ENCODE measurements around the gene PLD6.
"Not testable (repeated sequence)": the region's sequence is repeated elsewhere in the genome, so short reads cannot be mapped to it uniquely, and the experiment has no call there.

PLD6 gene

GRCh38 chr17:17204041-17204591 lies 2.0 kb downstream of the PLD6 start:
- in situ Hi-C loops (cut with MboI; ENCODE audit: low pct_unique_long_range_greater_than_20kb, low sequenced_read_pairs) = no loop called here
- DNase-seq = no peak

DNA sequence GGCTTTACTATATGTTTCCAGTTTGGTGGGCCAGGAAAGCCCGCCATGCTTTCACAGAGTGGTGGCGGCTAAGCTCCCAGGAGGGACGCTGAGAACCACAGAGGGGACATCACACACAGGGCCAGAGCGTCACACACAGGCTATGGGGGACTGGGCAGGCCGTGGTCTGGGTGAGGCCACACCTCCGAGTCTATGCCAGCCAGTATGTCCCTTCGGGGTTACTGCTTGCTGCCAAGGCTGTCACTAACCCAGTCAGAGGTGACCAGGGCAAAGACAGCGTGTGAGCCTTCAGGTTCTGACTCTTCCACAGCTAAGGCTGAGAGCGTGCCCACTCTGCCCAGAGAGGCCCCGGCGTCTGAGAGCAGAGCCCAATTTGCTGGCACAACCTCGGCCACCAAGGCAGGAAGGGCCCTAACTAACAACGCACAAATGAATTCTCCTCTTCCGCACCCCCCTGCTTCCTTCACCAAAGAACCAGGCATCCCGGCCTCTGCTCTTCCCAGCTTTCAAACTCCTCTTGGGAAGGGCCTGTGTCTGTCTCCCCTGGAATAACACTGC lies 2.9 kb downstream of the PLD6 start:
- in situ Hi-C loops (cut with MboI; ENCODE audit: low pct_unique_long_range_greater_than_20kb, low sequenced_read_pairs) = no loop called here
- no peak for DNase-seq

DNA sequence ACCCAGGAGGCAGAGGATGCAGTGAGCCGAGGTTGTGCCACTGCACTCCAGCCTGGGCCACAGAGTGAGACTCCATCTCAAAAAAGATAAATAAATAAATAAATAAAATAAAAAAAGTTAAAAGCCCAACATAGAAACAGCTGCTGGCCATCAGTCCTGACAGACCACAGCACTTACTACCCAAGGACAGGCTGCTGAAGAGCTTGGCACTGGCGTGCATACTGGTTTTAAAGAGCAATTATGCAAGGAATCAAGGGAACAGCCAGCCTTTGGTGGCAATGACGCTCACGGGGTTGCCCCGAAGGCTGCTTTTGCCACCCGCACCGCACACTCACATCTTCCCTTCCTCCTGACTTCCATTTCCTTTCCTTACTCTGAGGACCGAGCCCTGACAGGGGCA lies 4.2 kb downstream of the PLD6 start:
- in situ Hi-C loops (cut with MboI; ENCODE audit: low pct_unique_long_range_greater_than_20kb, low sequenced_read_pairs) = no loop called here
- no peak for DNase-seq

- DNase-seq = no peak
- in situ Hi-C loops (cut with MboI; ENCODE audit: low pct_unique_long_range_greater_than_20kb, low sequenced_read_pairs) = no loop called here
Observed at GRCh38 chr17:17201271-17201670, 4.9 kb downstream of the PLD6 start.

DNA sequence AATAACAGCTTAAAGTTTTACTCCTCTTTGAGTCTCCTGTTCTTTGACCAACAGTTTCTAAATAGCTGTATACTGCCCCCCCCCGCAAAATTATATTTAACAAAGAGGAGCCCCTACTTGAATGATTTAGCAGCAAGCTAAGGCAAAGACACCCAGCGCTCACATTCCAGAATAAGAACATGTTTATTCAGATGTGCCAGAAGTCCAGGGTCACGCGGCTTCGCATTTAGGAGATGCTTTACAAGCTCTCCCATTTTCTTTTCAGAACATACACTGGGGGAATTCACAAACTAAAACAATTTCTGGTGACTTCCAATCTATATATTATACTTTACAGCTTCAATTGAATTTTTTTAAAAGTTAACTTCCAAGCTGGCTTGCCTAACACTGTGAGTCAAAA lies 5.3 kb downstream of the PLD6 start:
- no peak for DNase-seq
- in situ Hi-C loops (cut with MboI; ENCODE audit: low pct_unique_long_range_greater_than_20kb, low sequenced_read_pairs) = no loop called here

GRCh38 chr17:17200311-17200710 lies 5.8 kb downstream of the PLD6 start:
- in situ Hi-C loops (cut with MboI; ENCODE audit: low pct_unique_long_range_greater_than_20kb, low sequenced_read_pairs) = no loop called here
- DNase-seq = no peak

DNA sequence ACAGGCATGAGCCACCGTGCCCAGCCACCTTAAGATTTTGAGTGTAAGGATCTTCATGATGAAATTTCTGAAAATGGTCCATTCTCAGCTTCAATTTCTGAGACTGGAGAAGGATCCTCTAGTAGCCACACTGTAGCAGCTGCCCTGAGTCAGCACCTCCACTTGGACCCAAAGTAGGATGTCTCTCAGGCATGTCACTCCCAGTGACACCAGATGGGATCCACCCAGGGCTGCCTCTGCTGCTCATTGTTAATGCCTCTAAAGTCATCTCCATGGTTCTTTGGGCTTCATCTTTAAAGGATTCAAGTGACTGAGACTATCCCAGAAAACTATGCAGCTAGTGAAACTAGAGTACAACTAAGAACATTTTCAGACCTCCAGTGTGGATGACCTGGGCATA lies 7.9 kb downstream of the PLD6 start:
- in situ Hi-C loops (cut with MboI; ENCODE audit: low pct_unique_long_range_greater_than_20kb, low sequenced_read_pairs) = no loop called here
- DNase-seq = no peak

DNA sequence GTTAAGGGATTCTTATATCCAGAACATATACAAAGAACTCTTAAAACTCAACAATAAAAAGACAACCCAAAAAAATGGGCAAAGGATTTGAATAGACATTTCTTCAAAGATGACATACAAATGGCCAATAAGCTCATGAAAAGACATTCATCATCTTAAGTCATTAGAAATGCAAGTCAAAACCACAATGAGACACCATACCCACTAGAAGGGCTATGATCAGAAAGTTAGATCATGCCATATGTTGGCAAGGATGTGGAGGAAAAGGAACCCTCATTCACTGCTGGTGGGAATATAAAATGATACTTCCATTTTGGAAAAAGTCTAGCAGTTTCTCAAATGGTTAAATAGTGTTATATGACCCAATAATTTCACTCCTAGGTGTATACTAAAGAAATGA lies 9.4 kb downstream of the PLD6 start:
- in situ Hi-C loops (cut with MboI; ENCODE audit: low pct_unique_long_range_greater_than_20kb, low sequenced_read_pairs) = no loop called here
- no peak for DNase-seq

DNA sequence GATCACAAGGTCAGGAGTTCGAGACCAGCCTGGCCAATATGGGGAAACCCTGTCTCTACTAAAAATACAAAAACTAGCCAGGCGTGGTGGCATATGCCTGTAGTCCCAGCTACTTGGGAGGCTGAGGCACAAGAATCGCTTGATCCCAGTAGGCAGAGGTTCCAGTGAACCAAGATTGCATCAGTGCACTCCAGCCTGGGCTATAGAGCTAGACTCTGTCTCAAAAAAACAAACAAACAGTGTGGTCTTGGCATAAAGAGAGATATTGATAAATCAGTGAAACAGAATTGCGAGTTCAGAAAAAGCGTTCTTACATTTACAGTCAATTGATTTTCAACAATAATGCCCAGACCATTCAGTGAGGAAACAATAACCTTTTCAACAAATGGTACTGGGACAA lies 10.7 kb downstream of the PLD6 start:
- DNase-seq; in situ Hi-C loops (cut with MboI; ENCODE audit: low pct_unique_long_range_greater_than_20kb, low sequenced_read_pairs): not testable (repeated sequence)

DNA sequence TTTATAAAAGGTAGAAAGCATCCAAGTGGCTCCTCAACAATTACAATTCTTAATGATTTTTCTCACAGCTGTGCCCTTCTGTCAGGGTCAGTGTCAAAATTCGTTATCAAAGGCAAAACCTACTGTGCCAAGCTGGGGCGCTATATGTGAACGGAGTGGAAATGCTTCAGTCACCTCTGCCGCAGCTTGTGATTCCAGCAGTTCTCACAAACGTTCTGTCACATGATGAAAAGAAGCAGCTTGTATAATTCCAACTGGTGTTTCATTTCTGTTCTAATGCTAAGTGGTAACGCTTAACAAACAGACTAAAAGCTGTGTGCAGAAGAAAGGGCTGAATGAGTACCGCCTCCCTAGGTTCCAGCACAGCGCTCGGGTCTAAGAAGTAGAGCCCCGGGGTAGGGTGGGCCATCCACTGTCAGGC lies 14.2 kb downstream of the PLD6 start:
- in situ Hi-C loops (cut with MboI; ENCODE audit: low pct_unique_long_range_greater_than_20kb, low sequenced_read_pairs) = no loop called here
- no peak for DNase-seq

- DNase-seq = no peak
- in situ Hi-C loops (cut with MboI; ENCODE audit: low pct_unique_long_range_greater_than_20kb, low sequenced_read_pairs) = no loop called here
Observed at GRCh38 chr17:17191346-17191792, 14.8 kb downstream of the PLD6 start.

- in situ Hi-C loops (cut with MboI; ENCODE audit: low pct_unique_long_range_greater_than_20kb, low sequenced_read_pairs) = no loop called here
- DNase-seq = no peak
Observed at GRCh38 chr17:17190188-17190587, 15.9 kb downstream of the PLD6 start.

DNA sequence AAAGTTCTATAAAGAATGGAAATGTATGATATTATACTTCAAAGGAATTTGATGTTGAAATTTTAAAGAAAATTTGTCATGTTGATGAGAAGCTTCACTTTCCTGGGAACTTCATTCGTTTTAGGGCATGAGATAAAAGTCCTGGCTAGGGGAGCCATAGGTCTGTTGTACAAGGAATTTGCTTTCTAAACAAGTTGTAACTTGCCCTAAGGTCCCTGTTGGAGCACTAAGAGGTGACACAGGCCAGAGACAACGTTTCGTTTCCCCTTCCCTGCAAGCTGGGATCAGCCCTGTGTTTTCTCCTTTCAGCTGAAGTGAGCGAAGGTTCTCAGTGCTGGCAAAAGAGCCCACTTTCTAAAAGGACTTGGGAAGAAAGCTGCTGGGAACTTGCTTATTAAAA lies 16.6 kb downstream of the PLD6 start:
- in situ Hi-C loops (cut with MboI; ENCODE audit: low pct_unique_long_range_greater_than_20kb, low sequenced_read_pairs) = no loop called here

DNA sequence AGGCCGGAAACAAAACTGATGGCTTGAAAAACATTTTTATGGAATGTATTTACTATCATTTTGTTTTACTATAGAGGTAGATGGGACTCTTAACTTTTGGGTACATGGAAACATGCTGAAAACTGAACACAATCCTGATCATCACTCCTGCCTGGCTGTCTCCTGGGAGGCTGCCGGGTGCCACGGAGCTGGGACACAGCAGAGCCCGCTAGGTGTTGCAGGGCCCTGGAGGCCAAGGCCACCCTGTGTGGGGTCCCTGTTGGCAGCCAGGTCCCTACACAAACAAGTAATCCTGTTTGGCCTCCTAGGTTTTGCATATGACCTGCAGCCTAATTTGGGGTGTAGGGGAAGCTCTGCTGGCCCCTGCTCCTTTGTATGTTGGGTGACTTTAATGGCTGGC lies 17.5 kb downstream of the PLD6 start:
- no peak for DNase-seq
- in situ Hi-C loops (cut with MboI; ENCODE audit: low pct_unique_long_range_greater_than_20kb, low sequenced_read_pairs) = no loop called here

More for the DNA sequence above, 16.6 kb downstream of the PLD6 start:
- DNase-seq = no peak

GRCh38 chr17:17186551-17187505 lies 19.3 kb downstream of the PLD6 start:
- no peak for DNase-seq
- in situ Hi-C loops (cut with MboI; ENCODE audit: low pct_unique_long_range_greater_than_20kb, low sequenced_read_pairs) = no loop called here

DNA sequence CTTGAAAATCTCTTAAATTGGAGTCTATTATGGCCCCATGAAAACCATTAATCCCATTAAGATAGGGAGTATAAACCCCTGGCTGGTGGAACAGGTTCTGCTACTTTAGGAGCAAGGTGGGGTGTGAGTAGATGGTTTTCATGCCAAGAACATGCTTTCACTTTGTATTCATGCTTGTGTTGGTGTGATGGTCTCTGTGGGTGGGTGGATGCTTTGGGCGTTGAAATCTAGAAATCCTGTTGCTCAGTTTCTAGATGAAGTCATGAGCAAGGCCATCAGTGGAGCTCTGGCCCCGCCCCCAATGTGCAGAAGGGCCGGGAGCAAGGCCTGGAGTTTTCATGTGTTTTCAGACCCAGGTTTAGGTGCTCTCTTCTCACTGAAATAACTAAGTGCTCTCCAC lies 20.1 kb downstream of the PLD6 start:
- in situ Hi-C loops (cut with MboI; ENCODE audit: low pct_unique_long_range_greater_than_20kb, low sequenced_read_pairs) = no loop called here
- no peak for DNase-seq

DNA sequence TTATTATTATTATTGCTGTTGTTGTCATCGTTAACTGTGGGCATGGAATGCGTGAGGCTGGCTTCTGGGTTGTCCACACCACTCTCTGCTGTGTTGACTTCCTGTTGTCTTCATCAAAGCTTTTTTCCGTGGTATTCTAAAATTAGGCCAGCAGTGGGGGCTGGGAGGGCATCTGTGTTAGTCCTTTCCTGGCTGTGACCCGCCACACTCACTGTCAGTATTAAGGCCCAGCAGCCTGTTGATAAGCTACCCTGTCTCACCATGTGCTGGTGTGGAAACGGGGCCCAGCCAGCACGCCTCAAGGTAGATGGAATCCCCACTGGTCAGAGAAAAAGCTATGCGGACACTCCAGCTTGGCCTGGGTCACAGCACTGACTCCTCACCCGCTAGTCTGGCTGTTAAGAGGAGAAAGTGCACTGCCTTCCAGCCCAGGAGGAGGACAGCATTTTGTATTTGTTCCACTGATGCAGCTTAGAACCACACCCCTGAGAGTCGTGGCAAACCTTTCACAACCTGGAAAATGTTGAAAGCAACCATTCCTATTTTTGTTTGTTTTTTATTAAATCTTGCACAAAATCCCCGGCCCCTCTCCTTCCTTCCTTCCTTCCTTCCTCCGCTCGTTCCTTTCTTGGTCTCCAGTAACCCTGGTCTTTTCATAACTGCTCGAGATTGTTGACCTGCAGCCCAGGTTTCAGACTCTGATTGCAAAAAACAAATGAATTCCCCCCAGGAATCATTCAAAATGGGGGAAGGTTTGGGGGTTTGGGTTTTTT lies 21.0 kb downstream of the PLD6 start:
- in situ Hi-C loops (cut with MboI; ENCODE audit: low pct_unique_long_range_greater_than_20kb, low sequenced_read_pairs) = not testable (repeated sequence)
- peak; percentile 38 for DNase-seq

DNA sequence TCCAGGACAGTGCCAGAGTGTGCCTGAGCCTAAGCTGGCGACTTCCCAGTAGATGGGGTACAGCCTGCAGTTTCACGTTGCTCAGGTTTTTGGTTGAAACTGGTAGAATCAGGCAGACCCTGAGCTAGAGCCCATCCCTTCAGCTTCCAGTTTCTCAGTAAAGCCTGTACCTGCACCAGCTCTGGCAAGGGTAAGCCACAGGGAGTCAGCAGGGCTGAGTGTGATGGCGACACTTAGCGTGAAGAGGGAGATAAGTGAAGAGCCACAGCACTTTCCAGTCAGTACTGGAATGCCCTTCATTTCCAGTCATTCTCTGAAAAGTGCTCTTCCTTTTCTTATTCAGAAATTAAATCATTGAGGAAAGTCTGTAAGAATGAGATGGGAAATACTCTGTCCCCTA lies 22.4 kb downstream of the PLD6 start:
- in situ Hi-C loops (cut with MboI; ENCODE audit: low pct_unique_long_range_greater_than_20kb, low sequenced_read_pairs) = no loop called here
- no peak for DNase-seq

GRCh38 chr17:17182598-17183136 lies 23.5 kb downstream of the PLD6 start:
- DNase-seq = no peak
- in situ Hi-C loops (cut with MboI; ENCODE audit: low pct_unique_long_range_greater_than_20kb, low sequenced_read_pairs) = no loop called here

Measured in KBM-7 (cell line).